ENCODE measurements around the gene NOL7.

The NOL7 gene

DNA sequence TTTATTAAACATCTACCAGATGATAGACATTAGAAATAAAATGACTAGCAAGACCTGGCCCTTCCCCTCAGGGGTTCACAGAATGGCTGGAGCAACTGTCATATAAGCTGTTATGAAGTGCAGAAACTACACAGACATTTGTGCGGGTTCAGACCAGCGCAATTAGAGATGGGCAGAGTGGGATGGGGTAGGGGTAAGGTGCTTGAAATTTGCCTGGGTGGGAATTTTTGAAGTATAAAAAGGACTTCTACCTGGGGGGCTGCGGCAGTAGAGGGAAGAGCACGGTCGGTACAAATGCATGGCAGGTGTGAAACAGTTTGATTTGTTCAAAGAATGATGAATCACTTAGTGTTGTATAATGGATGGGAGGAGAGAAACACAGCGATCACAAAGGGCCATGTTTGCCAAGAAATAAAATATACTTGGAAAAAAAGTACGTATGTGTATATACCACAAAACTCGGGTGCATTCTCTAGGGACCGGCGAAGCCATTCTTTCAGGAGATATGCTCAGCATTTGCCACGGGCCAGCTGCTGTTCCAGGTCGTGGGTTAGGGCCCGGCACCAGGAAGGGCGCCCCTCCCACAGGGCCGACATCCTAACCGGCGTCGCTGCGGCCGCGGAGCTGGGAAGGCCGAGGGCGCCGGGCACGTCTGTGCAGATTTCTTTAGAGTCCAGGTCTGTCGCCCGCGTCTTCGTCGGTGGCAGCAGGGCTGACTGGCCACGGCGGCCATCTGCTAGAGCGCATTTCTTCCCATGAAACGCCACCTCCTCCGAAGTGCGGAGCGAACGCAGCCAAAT lies 809 bp upstream of the NOL7 start:
- H3K27ac ChIP-seq (replicated peaks), result peak overlapping the region; percentile 90
- DNase-seq (ENCODE audit: low read depth in 1 of 2, low spot score in 1 of 2), result peak in 1 of 2 experiments; percentile 30
- no peak; the same call in 1 of the 2 replicates for TF ChIP-seq POLR2AphosphoS5 (IDR thresholded peaks at IDR 0.05; ENCODE audit: low read depth)
- peak; percentile 50 for TF ChIP-seq REST (IDR thresholded peaks at IDR 0.05; ENCODE audit: insufficient replicate concordance, low read depth)

GRCh38 chr6:13615792-13616120 lies 621 bp downstream of the NOL7 start:
- no peak for TF ChIP-seq REST (IDR thresholded peaks at IDR 0.05; ENCODE audit: insufficient replicate concordance, low read depth)
- TF ChIP-seq CTCF (IDR thresholded peaks at IDR 0.05; ENCODE audit: insufficient read depth, low read length), result no peak
- no peak for TF ChIP-seq SPI1 (IDR thresholded peaks at IDR 0.05; ENCODE audit: borderline replicate concordance, low read depth)
- TF ChIP-seq POLR2AphosphoS5 (IDR thresholded peaks at IDR 0.05; ENCODE audit: low read depth), result no peak
- no peak for TF ChIP-seq GABPA (IDR thresholded peaks at IDR 0.05; ENCODE audit: low read depth)
- Histone ChIP-seq H3K27ac (replicated peaks) (peak overlapping the region; percentile 90), H3K27me3 (ENCODE audit: insufficient read depth, poor library complexity, severe bottlenecking) (no peaks in the 10 kb centered on the region), H3K4me3 (replicated peaks; ENCODE audit: insufficient read depth, low read length) (peak overlapping the region; percentile 93)
- DNase-seq (ENCODE audit: low read depth in 1 of 2, low spot score in 1 of 2), result peak in 1 of 2 experiments; percentile 39

More for the DNA sequence above, 809 bp upstream of the NOL7 start:
- H3K4me3 ChIP-seq (replicated peaks; ENCODE audit: insufficient read depth, low read length), result peak overlapping the region; percentile 93
- no peaks in the 10 kb centered on the region for H3K27me3 ChIP-seq (ENCODE audit: insufficient read depth, poor library complexity, severe bottlenecking)

- Histone ChIP-seq H3K27ac (replicated peaks) (no peak overlapping the region), H3K4me3 (replicated peaks; ENCODE audit: insufficient read depth, low read length) (no peak overlapping the region), H3K27me3 (ENCODE audit: insufficient read depth, poor library complexity, severe bottlenecking) (no peaks in the 10 kb centered on the region)
- DNase-seq (ENCODE audit: low read depth in 1 of 2, low spot score in 1 of 2), result peak in 1 of 2 experiments; percentile 51
- TF ChIP-seq GABPA (IDR thresholded peaks at IDR 0.05; ENCODE audit: low read depth) (no peak), SPI1 (IDR thresholded peaks at IDR 0.05; ENCODE audit: borderline replicate concordance, low read depth) (peak; percentile 93), REST (IDR thresholded peaks at IDR 0.05; ENCODE audit: insufficient replicate concordance, low read depth) (no peak), CTCF (IDR thresholded peaks at IDR 0.05; ENCODE audit: insufficient read depth, low read length) (no peak), POLR2AphosphoS5 (IDR thresholded peaks at IDR 0.05; ENCODE audit: low read depth) (no peak)
Measured at GRCh38 chr6:13617066-13617465, 1.9 kb downstream of the NOL7 start.

Measured in HL-60 (cell line).